SK-N-SH (cell line): ENCODE data around the gene FRK. TPM values are rescaled to one million over a fixed set of nuclear protein-coding genes. Genes with fewer than 3 reads are reported as not detected.

ENCODE experiments used
- CTCF ChIA-PET: fragments of 300-600, 350-600 bp; formaldehyde crosslinking; extraction: SDS; loops from one replicate; lab custom pipeline; 2021; lab: Yijun Ruan, JAX
- POLR2A ChIA-PET: fragments of 350-600 bp; sonication (Branson Sonifier 250); formaldehyde crosslinking; extraction: SDS; loops from one replicate; lab custom pipeline; 2020; ENCODE audit warnings: antibody characterized with exemption, inconsistent platforms; lab: Yijun Ruan, JAX
- DNase-seq: peaks from one replicate; pipeline ENCODE4 v3.0.0; 2012
- H2AFZ ChIP-seq: fragments of 200-600 bp; sonication (generic); 2 replicates; pipeline ENCODE4 v1.8.1; 2016; ENCODE audit warnings: antibody characterized with exemption, mild to moderate bottlenecking, low read depth
- H3F3A ChIP-seq: fragments of 200-600 bp; sonication (generic); replicated peaks from 2 replicates; pipeline ENCODE3; 2016; ENCODE audit warnings: antibody characterized with exemption, mild to moderate bottlenecking; ENCODE audit not compliant: insufficient read depth
- H3K27ac ChIP-seq, 2 experiments: fragments of 200-500 bp in 1 of 2; fragments of 200-600 bp in 1 of 2; sonication (Bioruptor generic) in 1 of 2; sonication (generic), shearing (Covaris generic) in 1 of 2; 2 replicates each; pipeline versions ENCODE4 v1.5.1 to v1.6.1; 2014 to 2016; ENCODE audit warnings: low read depth in 2 of 2, inconsistent platforms in 1 of 2, low read length in 1 of 2, mild to moderate bottlenecking in 1 of 2, mixed read lengths in 1 of 2
- H3K27me3 ChIP-seq: fragments of 200-600 bp; sonication (generic), shearing (Covaris generic); 2 replicates; pipeline ENCODE4 v1.6.1; 2016; ENCODE audit warnings: mixed run types; ENCODE audit not compliant: insufficient read depth
- H3K36me3 ChIP-seq, 2 experiments: fragments of 200-500 bp in 1 of 2; fragments of 200-600 bp in 1 of 2; sonication (Bioruptor generic) in 1 of 2; sonication (generic) in 1 of 2; replicated peaks in 1 of 2; 2 replicates each; pipeline versions ENCODE3 to v1.5.1; 2014 to 2016; ENCODE audit warnings: low read length in 1 of 2, mild to moderate bottlenecking in 1 of 2; ENCODE audit not compliant: insufficient read depth in 2 of 2, control insufficient read depth in 1 of 2
- H3K4me1 ChIP-seq, 2 experiments: fragments of 200-500 bp in 1 of 2; fragments of 200-600 bp in 1 of 2; sonication (Bioruptor generic) in 1 of 2; sonication (generic), shearing (Covaris generic) in 1 of 2; 2 replicates each; pipeline versions ENCODE4 v1.5.1 to v1.6.1; 2014 to 2016; ENCODE audit warnings: low read depth in 1 of 2, low read length in 1 of 2, mixed run types in 1 of 2; ENCODE audit not compliant: insufficient read depth in 2 of 2, control insufficient read depth in 1 of 2
- H3K4me2 ChIP-seq: fragments of 200-600 bp; sonication (generic), shearing (Covaris generic); 2 replicates; pipeline ENCODE4 v1.6.1; 2017; ENCODE audit warnings: mixed run types
- H3K4me3 ChIP-seq, 2 experiments: fragments of 200-500 bp in 1 of 2; fragments of 200-600 bp in 1 of 2; sonication (Bioruptor generic) in 1 of 2; sonication (generic), shearing (Covaris generic) in 1 of 2; 2 replicates each; pipeline versions ENCODE4 v1.5.1 to v1.8.1; 2014 to 2016; ENCODE audit warnings: low read depth in 2 of 2, inconsistent platforms in 1 of 2, low read length in 1 of 2, mild to moderate bottlenecking in 1 of 2, mixed read lengths in 1 of 2, moderate library complexity in 1 of 2
- H3K79me2 ChIP-seq: fragments of 200-600 bp; sonication (generic); 2 replicates; pipeline ENCODE4 v1.8.1; 2017; ENCODE audit warnings: mild to moderate bottlenecking; ENCODE audit not compliant: insufficient read depth
- H3K9ac ChIP-seq: fragments of 200-600 bp; sonication (generic); 2 replicates; pipeline ENCODE4 v1.6.1; 2017; ENCODE audit warnings: mixed run types
- H3K9me2 ChIP-seq: fragments of 200-600 bp; sonication (generic); 2 replicates; pipeline ENCODE4 v1.6.1; 2017; ENCODE audit warnings: mixed run types
- H3K9me3 ChIP-seq: fragments of 200-600 bp; sonication (generic); 2 replicates; pipeline ENCODE4 v1.6.1; 2017; ENCODE audit warnings: mixed run types, mild to moderate bottlenecking, moderate library complexity
- H4K20me1 ChIP-seq: fragments of 200-600 bp; sonication (generic); 2 replicates; pipeline ENCODE4 v1.6.1; 2017; ENCODE audit warnings: mild to moderate bottlenecking, mixed run types; ENCODE audit not compliant: insufficient read depth
- FOSL2 ChIP-seq: IDR thresholded peaks from 2 replicates; pipeline ENCODE4 v1.4.0; 2012; ENCODE audit warnings: low read depth, mild to moderate bottlenecking, moderate library complexity, borderline replicate concordance
- FOXJ3 ChIP-seq: sonication (generic); formaldehyde crosslinking; IDR thresholded peaks from 2 replicates; pipeline ENCODE4 v1.5.1; 2020; ENCODE audit warnings: mild to moderate bottlenecking, missing genetic modification reagents
- GABPA ChIP-seq: IDR thresholded peaks from 2 replicates; pipeline ENCODE4 v1.4.0; 2012; ENCODE audit warnings: low read depth, mild to moderate bottlenecking
- GATA2 ChIP-seq: sonication (generic); formaldehyde crosslinking; IDR thresholded peaks from 2 replicates; pipeline ENCODE4 v1.5.0; 2020; ENCODE audit warnings: mild to moderate bottlenecking, missing genetic modification reagents
- JUND ChIP-seq: IDR thresholded peaks from 2 replicates; pipeline ENCODE4 v1.4.0; 2012
- SIN3A ChIP-seq: IDR thresholded peaks from 2 replicates; pipeline ENCODE4 v1.6.1; 2012; ENCODE audit warnings: low read depth, mild to moderate bottlenecking, low read length, moderate library complexity, borderline replicate concordance
- SMC3 ChIP-seq: IDR thresholded peaks from 2 replicates; pipeline ENCODE4 v1.6.1; 2012; ENCODE audit warnings: low read depth, low read length, improper control_type of control experiment
- TAF1 ChIP-seq: IDR thresholded peaks from 2 replicates; pipeline ENCODE4 v1.6.1; 2012; ENCODE audit warnings: low read depth, mild to moderate bottlenecking, low read length, moderate library complexity, borderline replicate concordance
- WGBS: methylation state at CpG from one replicate; pipeline ENCODE4 v1.1.6; 2017; ENCODE audit warnings: low lambda C conversion rate; 5-methylcytosine and 5-hydroxymethylcytosine counted together
- polyA plus RNA-seq, 3 experiments: library from polyadenylated mRNA; depleted of rRNA; stranded (reverse); fragments of >200 nt; gene quantifications; 2 replicates each; pipeline ENCODE4 v1.2.3, GENCODE V29; 2012
- TF ChIP-seq, protein P1 (sequence below): IDR thresholded peaks from 2 replicates; pipeline ENCODE4 v1.4.0; 2012; ENCODE audit warnings: low read depth, borderline replicate concordance
- TF ChIP-seq, protein P2 (sequence below): fragments of 200-600 bp; sonication (generic); IDR thresholded peaks from 2 replicates; pipeline ENCODE4 v1.6.1; 2017; ENCODE audit warnings: antibody characterized with exemption, mild to moderate bottlenecking, moderate library complexity
- TF ChIP-seq, protein P3 (sequence below): IDR thresholded peaks from 2 replicates; pipeline ENCODE4 v1.4.0; 2012; ENCODE audit warnings: low read depth, borderline replicate concordance

Gene FRK
- polyA plus RNA-seq, 1 of the 3 experiments (the other 2 are of a cell fraction) = under 0.01 TPM

- TF ChIP-seq, protein P1, sequence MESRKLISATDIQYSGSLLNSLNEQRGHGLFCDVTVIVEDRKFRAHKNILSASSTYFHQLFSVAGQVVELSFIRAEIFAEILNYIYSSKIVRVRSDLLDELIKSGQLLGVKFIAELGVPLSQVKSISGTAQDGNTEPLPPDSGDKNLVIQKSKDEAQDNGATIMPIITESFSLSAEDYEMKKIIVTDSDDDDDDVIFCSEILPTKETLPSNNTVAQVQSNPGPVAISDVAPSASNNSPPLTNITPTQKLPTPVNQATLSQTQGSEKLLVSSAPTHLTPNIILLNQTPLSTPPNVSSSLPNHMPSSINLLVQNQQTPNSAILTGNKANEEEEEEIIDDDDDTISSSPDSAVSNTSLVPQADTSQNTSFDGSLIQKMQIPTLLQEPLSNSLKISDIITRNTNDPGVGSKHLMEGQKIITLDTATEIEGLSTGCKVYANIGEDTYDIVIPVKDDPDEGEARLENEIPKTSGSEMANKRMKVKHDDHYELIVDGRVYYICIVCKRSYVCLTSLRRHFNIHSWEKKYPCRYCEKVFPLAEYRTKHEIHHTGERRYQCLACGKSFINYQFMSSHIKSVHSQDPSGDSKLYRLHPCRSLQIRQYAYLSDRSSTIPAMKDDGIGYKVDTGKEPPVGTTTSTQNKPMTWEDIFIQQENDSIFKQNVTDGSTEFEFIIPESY = no peak
- TF ChIP-seq SMC3 (no peak), GATA2 (CRISPR knock-in tag) (no peak), GABPA (no peak)
- TF ChIP-seq, all 33 proteins: peak for 0
Measured at GRCh38 chr6:116025405-116025804, 35.3 kb downstream of the FRK start (continued).

DNA sequence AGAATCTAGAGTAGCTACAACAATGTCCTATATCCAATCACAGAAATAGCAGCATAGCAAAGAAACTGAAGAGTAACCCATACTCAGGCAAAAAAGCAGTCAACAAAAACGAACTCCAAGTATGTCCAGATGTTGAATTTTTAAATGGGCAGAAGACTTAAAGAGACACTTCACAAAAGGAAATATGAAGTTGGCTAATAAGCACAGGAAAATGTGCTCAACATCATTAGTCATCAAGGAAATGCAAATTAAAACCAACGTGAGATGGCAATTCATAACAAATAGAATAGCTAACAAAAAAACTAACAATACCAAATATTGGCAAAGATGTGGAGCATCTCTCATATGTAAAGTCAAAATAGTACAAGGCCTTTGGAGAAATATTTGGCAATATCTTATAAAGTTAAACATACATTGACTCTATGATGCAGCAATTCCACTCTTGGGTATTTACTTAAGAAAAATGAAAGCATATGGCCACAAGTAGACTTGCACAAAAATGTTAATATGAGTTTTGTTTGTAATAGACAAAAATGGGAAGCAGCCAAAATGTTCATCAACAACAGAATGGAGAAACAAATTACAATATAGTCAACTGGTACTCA is 37.7 kb downstream of the FRK start:
- Histone ChIP-seq H3K36me3 (no peaks in the 10 kb centered on the region), H3K79me2 (no peaks in the 10 kb centered on the region), H3K4me1 (no peaks in the 10 kb centered on the region; a peak in 1 of 4 replicates), H3K9me2 (no peaks in the 10 kb centered on the region), H4K20me1 (no peaks in the 10 kb centered on the region), H3K27me3 (no peaks in the 10 kb centered on the region), H3K27ac (no peak overlapping the region), H3K9me3 (no peaks in the 10 kb centered on the region), H3K9ac (no peak overlapping the region), H3K4me3 (no peak overlapping the region), H2AFZ (no peak overlapping the region), H3K4me2 (no peak overlapping the region), H3F3A (no peaks in the 10 kb centered on the region)
- WGBS = 31% methylated on average over 2 of the region's 2 CpGs
- DNase-seq = no peak
- ChIA-PET POLR2A (no interaction called here), CTCF (interaction anchor here (2.0 kb wide), 1 partner anchor 12 kb away, joined by 6 read pairs; no protein-coding TSS in a partner anchor)
- TF ChIP-seq, protein P2, sequence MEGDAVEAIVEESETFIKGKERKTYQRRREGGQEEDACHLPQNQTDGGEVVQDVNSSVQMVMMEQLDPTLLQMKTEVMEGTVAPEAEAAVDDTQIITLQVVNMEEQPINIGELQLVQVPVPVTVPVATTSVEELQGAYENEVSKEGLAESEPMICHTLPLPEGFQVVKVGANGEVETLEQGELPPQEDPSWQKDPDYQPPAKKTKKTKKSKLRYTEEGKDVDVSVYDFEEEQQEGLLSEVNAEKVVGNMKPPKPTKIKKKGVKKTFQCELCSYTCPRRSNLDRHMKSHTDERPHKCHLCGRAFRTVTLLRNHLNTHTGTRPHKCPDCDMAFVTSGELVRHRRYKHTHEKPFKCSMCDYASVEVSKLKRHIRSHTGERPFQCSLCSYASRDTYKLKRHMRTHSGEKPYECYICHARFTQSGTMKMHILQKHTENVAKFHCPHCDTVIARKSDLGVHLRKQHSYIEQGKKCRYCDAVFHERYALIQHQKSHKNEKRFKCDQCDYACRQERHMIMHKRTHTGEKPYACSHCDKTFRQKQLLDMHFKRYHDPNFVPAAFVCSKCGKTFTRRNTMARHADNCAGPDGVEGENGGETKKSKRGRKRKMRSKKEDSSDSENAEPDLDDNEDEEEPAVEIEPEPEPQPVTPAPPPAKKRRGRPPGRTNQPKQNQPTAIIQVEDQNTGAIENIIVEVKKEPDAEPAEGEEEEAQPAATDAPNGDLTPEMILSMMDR = no peak
- TF ChIP-seq JUND (no peak), GATA2 (CRISPR knock-in tag) (no peak), TAF1 (no peak), FOXJ3 (CRISPR knock-in tag) (no peak), SIN3A (no peak), FOSL2 (no peak)
- TF ChIP-seq, protein P3, sequence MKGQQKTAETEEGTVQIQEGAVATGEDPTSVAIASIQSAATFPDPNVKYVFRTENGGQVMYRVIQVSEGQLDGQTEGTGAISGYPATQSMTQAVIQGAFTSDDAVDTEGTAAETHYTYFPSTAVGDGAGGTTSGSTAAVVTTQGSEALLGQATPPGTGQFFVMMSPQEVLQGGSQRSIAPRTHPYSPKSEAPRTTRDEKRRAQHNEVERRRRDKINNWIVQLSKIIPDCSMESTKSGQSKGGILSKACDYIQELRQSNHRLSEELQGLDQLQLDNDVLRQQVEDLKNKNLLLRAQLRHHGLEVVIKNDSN = no peak
